ENCODE data around the gene LRP10. TPM values are rescaled to one million over a fixed set of nuclear protein-coding genes. Genes with fewer than 3 reads are reported as not detected.
"Not testable (repeated sequence)": the region's sequence is repeated elsewhere in the genome, so short reads cannot be mapped to it uniquely, and the experiment has no call there.

Gene LRP10
- 10 to 100 TPM; 66.5 to 78.4 TPM for total RNA-seq

GRCh38 chr14:22871224-22872032 is at the start of gene LRP10:
LRP10 (plus strand) TSS chr14:22871740; CDS start chr14:22872304, 564 bp downstream.
- Mint-ChIP-seq H3K4me3 (peak within 1 kb of the TSS; percentile 93 to 95), H3K27ac (peak within 1 kb of the TSS; percentile 93), H3K36me3 (ENCODE audit: insufficient read depth in 2 of 2) (peaks cover 12 to 16% of the 10 kb centered on the region in 2 donors), H3K9me3 (no peaks in the 10 kb centered on the region), H3K27me3 (ENCODE audit: low read depth) (no peaks in the 10 kb centered on the region), H3K4me1 (ENCODE audit: low read depth) (peaks cover 35% of the 10 kb centered on the region)
- peak; percentile 90 for ATAC-seq (replicated peaks in 1 of 2)
- peak; percentile 89 to 93 for DNase-seq

GRCh38 chr14:22822016-22822570 is 49.4 kb upstream of the LRP10 start:
- DNase-seq (no peak), ATAC-seq (replicated peaks in 1 of 2) (no peak)
- Mint-ChIP-seq H3K4me3 (peak overlapping the region; percentile 22 to 77), H3K27ac (no peak overlapping the region), H3K36me3 (ENCODE audit: insufficient read depth in 2 of 2) (no peaks in the 10 kb centered on the region), H3K4me1 (ENCODE audit: low read depth) (peaks cover 40% of the 10 kb centered on the region), H3K27me3 (ENCODE audit: low read depth) (no peaks in the 10 kb centered on the region), H3K9me3 (no peaks in the 10 kb centered on the region)

GRCh38 chr14:22822571-22823098 is 48.9 kb upstream of the LRP10 start:
- no peaks in the 10 kb centered on the region for H3K36me3 Mint-ChIP-seq (ENCODE audit: insufficient read depth in 2 of 2)
- no peaks in the 10 kb centered on the region for H3K27me3 Mint-ChIP-seq (ENCODE audit: low read depth)
- H3K4me3 Mint-ChIP-seq = peak overlapping the region; percentile 77 to 81
- H3K4me1 Mint-ChIP-seq (ENCODE audit: low read depth) = peaks cover 40% of the 10 kb centered on the region
- no peak overlapping the region for H3K27ac Mint-ChIP-seq
- H3K9me3 Mint-ChIP-seq = no peaks in the 10 kb centered on the region
- DNase-seq (peak; percentile 72 to 74), ATAC-seq (replicated peaks in 1 of 2) (peak; percentile 85 to 86)

GRCh38 chr14:22824711-22825359 is 46.7 kb upstream of the LRP10 start:
- H3K27me3 Mint-ChIP-seq (ENCODE audit: low read depth) = no peaks in the 10 kb centered on the region
- peaks cover 3 to 4% of the 10 kb centered on the region in 2 donors for H3K36me3 Mint-ChIP-seq (ENCODE audit: insufficient read depth in 2 of 2)
- no peak overlapping the region for H3K27ac Mint-ChIP-seq
- peak in 1 of 2 donors; percentile 14 for ATAC-seq (replicated peaks in 1 of 2)
- peaks cover 31% of the 10 kb centered on the region for H3K4me1 Mint-ChIP-seq (ENCODE audit: low read depth)
- no peak for DNase-seq
- H3K4me3 Mint-ChIP-seq = peak overlapping the region; percentile 43 to 50
- no peaks in the 10 kb centered on the region for H3K9me3 Mint-ChIP-seq

GRCh38 chr14:22829076-22829660 is 42.4 kb upstream of the LRP10 start:
- Mint-ChIP-seq H3K27ac (peak overlapping the region; percentile 96), H3K4me3 (peak overlapping the region; percentile 93 to 98), H3K36me3 (ENCODE audit: insufficient read depth in 2 of 2) (peaks cover 4 to 12% of the 10 kb centered on the region in 2 donors), H3K4me1 (ENCODE audit: low read depth) (peaks cover 34% of the 10 kb centered on the region)
- not testable (repeated sequence) for H3K27me3 Mint-ChIP-seq (ENCODE audit: low read depth); H3K9me3 Mint-ChIP-seq; DNase-seq; ATAC-seq (replicated peaks in 1 of 2)

GRCh38 chr14:22829661-22830442 is 41.7 kb upstream of the LRP10 start, which contains the start of gene MRPL52:
MRPL52 (plus strand) TSS chr14:22829887; CDS start chr14:22829913, 26 bp downstream.
- peak within 1 kb of the TSS; percentile 93 to 98 for H3K4me3 Mint-ChIP-seq
- peak; percentile 95 to 96 for ATAC-seq (replicated peaks in 1 of 2)

GRCh38 chr14:22830443-22831010 is 41.0 kb upstream of the LRP10 start:
- ATAC-seq (replicated peaks in 1 of 2) (peak; percentile 6 to 7), DNase-seq (no peak)
- Mint-ChIP-seq H3K27ac (peak overlapping the region; percentile 96), H3K27me3 (ENCODE audit: low read depth) (no peaks in the 10 kb centered on the region), H3K4me3 (peak overlapping the region; percentile 93 to 98), H3K36me3 (ENCODE audit: insufficient read depth in 2 of 2) (peaks cover 4 to 12% of the 10 kb centered on the region in 2 donors), H3K4me1 (ENCODE audit: low read depth) (peaks cover 24% of the 10 kb centered on the region), H3K9me3 (no peaks in the 10 kb centered on the region)

More at GRCh38 chr14:22829661-22830442, 41.7 kb upstream of the LRP10 start, which contains the start of gene MRPL52:
- H3K4me1 Mint-ChIP-seq (ENCODE audit: low read depth) = peaks cover 27% of the 10 kb centered on the region
- H3K9me3 Mint-ChIP-seq = no peaks in the 10 kb centered on the region
- no peaks in the 10 kb centered on the region for H3K27me3 Mint-ChIP-seq (ENCODE audit: low read depth)
- DNase-seq = peak; percentile 85 to 89
- peak within 1 kb of the TSS; percentile 96 for H3K27ac Mint-ChIP-seq
- peaks cover 4 to 12% of the 10 kb centered on the region in 2 donors for H3K36me3 Mint-ChIP-seq (ENCODE audit: insufficient read depth in 2 of 2)

- H3K36me3 Mint-ChIP-seq (ENCODE audit: insufficient read depth in 2 of 2) = peaks cover 1 to 8% of the 10 kb centered on the region in 2 donors
Measured at GRCh38 chr14:22835505-22835904, 36.0 kb upstream of the LRP10 start.

GRCh38 chr14:22836301-22837113 is 35.0 kb upstream of the LRP10 start, which contains the start of gene MMP14:
MMP14 (plus strand) TSS chr14:22836585; CDS start chr14:22836818, 233 bp downstream.
- H3K9me3 Mint-ChIP-seq = no peaks in the 10 kb centered on the region
- DNase-seq (no peak), ATAC-seq (replicated peaks in 1 of 2) (no peak)
- peaks cover 19% of the 10 kb centered on the region for H3K27me3 Mint-ChIP-seq (ENCODE audit: low read depth)
- H3K4me1 Mint-ChIP-seq (ENCODE audit: low read depth) = peaks cover 28% of the 10 kb centered on the region
- no peak within 1 kb of the TSS for H3K27ac Mint-ChIP-seq
- H3K4me3 Mint-ChIP-seq = peak within 1 kb of the TSS; percentile 77 to 85
- H3K36me3 Mint-ChIP-seq (ENCODE audit: insufficient read depth in 2 of 2) = peaks cover 1 to 5% of the 10 kb centered on the region in 2 donors

More at GRCh38 chr14:22835505-22835904, 36.0 kb upstream of the LRP10 start:
- DNase-seq (no peak), ATAC-seq (replicated peaks in 1 of 2) (no peak)
- Mint-ChIP-seq H3K27ac (no peak overlapping the region), H3K4me3 (no peak overlapping the region), H3K9me3 (no peaks in the 10 kb centered on the region), H3K27me3 (ENCODE audit: low read depth) (peaks cover 19% of the 10 kb centered on the region), H3K4me1 (ENCODE audit: low read depth) (peaks cover 38% of the 10 kb centered on the region)

GRCh38 chr14:22837114-22837749 is 34.3 kb upstream of the LRP10 start:
- Mint-ChIP-seq H3K36me3 (ENCODE audit: insufficient read depth in 2 of 2) (peaks cover 1 to 3% of the 10 kb centered on the region in 2 donors), H3K4me3 (peak overlapping the region; percentile 77 to 85), H3K27ac (no peak overlapping the region), H3K9me3 (no peaks in the 10 kb centered on the region), H3K27me3 (ENCODE audit: low read depth) (peaks cover 19% of the 10 kb centered on the region), H3K4me1 (ENCODE audit: low read depth) (peaks cover 24% of the 10 kb centered on the region)
- DNase-seq = peak in 1 of 2 donors; percentile 33
- peak; percentile 34 to 37 for ATAC-seq (replicated peaks in 1 of 2)
